SK-N-SH treated with all-trans-retinoic acid at 6 μM for 48 hours (cell line): ENCODE data around the gene RBP5.

Source experiments
- ATAC-seq: fragments of 200-7000 bp; cut with Tn5 transposase; 3 replicates; pipeline ENCODE4 v1.9.1; 2020; ENCODE audit warnings: mild to moderate bottlenecking, moderate library complexity
- ARNTL ChIP-seq: fragments of 450-650 bp; formaldehyde crosslinking; IDR thresholded peaks from 2 replicates; pipeline ENCODE4 v1.5.0; 2020; ENCODE audit warnings: low read depth, mild to moderate bottlenecking, moderate library complexity, borderline replicate concordance
- BACH2 ChIP-seq: fragments of 250-450 bp; sonication (Bioruptor Pico); IDR thresholded peaks from 2 replicates; pipeline ENCODE4 v1.9.0; 2021; ENCODE audit warnings: mild to moderate bottlenecking, borderline replicate concordance
- CREB5 ChIP-seq: fragments of 250-450 bp; sonication (Bioruptor Pico); IDR thresholded peaks from 2 replicates; pipeline ENCODE4 v1.5.1; 2020; ENCODE audit warnings: low read depth, mild to moderate bottlenecking, moderate library complexity
- CSDC2 ChIP-seq: fragments of 250-450 bp; sonication (Bioruptor Pico); IDR thresholded peaks from 2 replicates; pipeline ENCODE4 v1.5.0; 2020; ENCODE audit warnings: mild to moderate bottlenecking, moderate library complexity
- CSRNP3 ChIP-seq: fragments of 250-450 bp; sonication (Bioruptor Pico); IDR thresholded peaks from 2 replicates; pipeline ENCODE4 v1.5.1; 2021; ENCODE audit warnings: mild to moderate bottlenecking, moderate library complexity
- ESRRG ChIP-seq: fragments of 250-450 bp; sonication (Bioruptor Pico); IDR thresholded peaks from 2 replicates; pipeline ENCODE4 v1.6.1; 2021; ENCODE audit warnings: mild to moderate bottlenecking
- GLIS3 ChIP-seq: fragments of 250-450 bp; sonication (Bioruptor Pico); IDR thresholded peaks from 2 replicates; pipeline ENCODE4 v1.5.0; 2020; ENCODE audit warnings: mild to moderate bottlenecking, moderate library complexity
- OSR1 ChIP-seq: fragments of 250-450 bp; sonication (Bioruptor Pico); IDR thresholded peaks from 2 replicates; pipeline ENCODE4 v1.8.0; 2022; ENCODE audit warnings: moderate library complexity, mild to moderate bottlenecking, inconsistent platforms
- PATZ1 ChIP-seq: fragments of 250-450 bp; sonication (Bioruptor Pico); IDR thresholded peaks from 2 replicates; pipeline ENCODE4 v1.8.0; 2020; ENCODE audit warnings: mild to moderate bottlenecking, moderate library complexity, borderline replicate concordance
- POU6F1 ChIP-seq: fragments of 250-450 bp; sonication (Bioruptor Pico); IDR thresholded peaks from 2 replicates; pipeline ENCODE4 v1.8.0; 2021; ENCODE audit warnings: low read depth, mild to moderate bottlenecking, moderate library complexity, borderline replicate concordance
- PPARA ChIP-seq: fragments of 250-450 bp; sonication (Bioruptor Pico); IDR thresholded peaks from 2 replicates; pipeline ENCODE4 v1.5.0; 2020; ENCODE audit warnings: mild to moderate bottlenecking, borderline replicate concordance
- RARB ChIP-seq: fragments of 250-450 bp; sonication (Bioruptor Pico); IDR thresholded peaks from 2 replicates; pipeline ENCODE4 v1.8.0; 2021; ENCODE audit warnings: mild to moderate bottlenecking, moderate library complexity
- SNAI2 ChIP-seq: fragments of 250-450 bp; sonication (Bioruptor Pico); IDR thresholded peaks from 2 replicates; pipeline ENCODE4 v1.5.0; 2020; ENCODE audit warnings: mild to moderate bottlenecking, moderate library complexity
- TCF4 ChIP-seq: fragments of 250-450 bp; sonication (Bioruptor Pico); IDR thresholded peaks from 2 replicates; pipeline ENCODE4 v1.8.0; 2021; ENCODE audit warnings: mild to moderate bottlenecking, moderate library complexity, borderline replicate concordance
- TOX ChIP-seq: fragments of 250-450 bp; sonication (Bioruptor Pico); IDR thresholded peaks from 2 replicates; pipeline ENCODE4 v1.8.0; 2021; ENCODE audit warnings: mild to moderate bottlenecking, moderate library complexity, borderline replicate concordance
- TSHZ2 ChIP-seq: fragments of 250-450 bp; sonication (Bioruptor Pico); IDR thresholded peaks from 2 replicates; pipeline ENCODE4 v1.5.0; 2020; ENCODE audit warnings: mild to moderate bottlenecking, moderate library complexity
- ZFP3 ChIP-seq: fragments of 250-450 bp; sonication (Bioruptor Pico); IDR thresholded peaks from 2 replicates; pipeline ENCODE4 v1.5.0; 2020; ENCODE audit warnings: mild to moderate bottlenecking, moderate library complexity
- ZFP30 ChIP-seq: fragments of 450-650 bp; formaldehyde crosslinking; IDR thresholded peaks from 2 replicates; pipeline ENCODE4 v1.5.0; 2022; ENCODE audit warnings: mild to moderate bottlenecking, moderate library complexity
- ZNF565 ChIP-seq: fragments of 450-650 bp; formaldehyde crosslinking; conservative IDR thresholded peaks from 2 replicates; pipeline ENCODE4 v1.5.0; 2020; ENCODE audit warnings: low read depth, mild to moderate bottlenecking, moderate library complexity
- ZNF70 ChIP-seq: fragments of 450-650 bp; formaldehyde crosslinking; IDR thresholded peaks from 2 replicates; pipeline ENCODE4 v1.5.0; 2020; ENCODE audit warnings: mild to moderate bottlenecking, moderate library complexity

Gene RBP5

GRCh38 chr12:7116196-7116595 is 12.5 kb downstream of the RBP5 start (continued):
- TF ChIP-seq TSHZ2 (CRISPR knock-in tag): no peak
- no peak for TF ChIP-seq BACH2
- TF ChIP-seq ZFP30 (CRISPR knock-in tag): no peak
- TF ChIP-seq SNAI2: no peak
- TF ChIP-seq ESRRG (CRISPR knock-in tag): no peak
- no peak for TF ChIP-seq ZNF70 (CRISPR knock-in tag)
- no peak for TF ChIP-seq ZFP3 (CRISPR knock-in tag)
- TF ChIP-seq POU6F1: no peak
- no peak for TF ChIP-seq ARNTL
- TF ChIP-seq RARB (CRISPR knock-in tag): no peak
- no peak for TF ChIP-seq OSR1 (CRISPR knock-in tag)
- no peak for TF ChIP-seq TCF4 (CRISPR knock-in tag)
- no peak for TF ChIP-seq PPARA (CRISPR knock-in tag)
- TF ChIP-seq CREB5 (CRISPR knock-in tag): no peak
- TF ChIP-seq, all 23 proteins: peak for 0

- no peak for ATAC-seq
- TF ChIP-seq ARNTL (no peak), CSDC2 (CRISPR knock-in tag) (no peak), ZNF565 (CRISPR knock-in tag) (no peak), RARB (CRISPR knock-in tag) (no peak), GLIS3 (no peak), PATZ1 (CRISPR knock-in tag) (no peak), TSHZ2 (CRISPR knock-in tag) (no peak), OSR1 (CRISPR knock-in tag) (no peak), BACH2 (no peak), SNAI2 (no peak), ZFP30 (CRISPR knock-in tag) (no peak), ZFP3 (CRISPR knock-in tag) (no peak), TOX (CRISPR knock-in tag) (no peak), ZNF70 (CRISPR knock-in tag) (no peak), PPARA (CRISPR knock-in tag) (no peak)
Measured at GRCh38 chr12:7114851-7115250, 13.8 kb downstream of the RBP5 start.

GRCh38 chr12:7114008-7114407 is 14.7 kb downstream of the RBP5 start:
- TF ChIP-seq POU6F1: no peak
- no peak for TF ChIP-seq ZFP30 (CRISPR knock-in tag)
- no peak for TF ChIP-seq CSDC2 (CRISPR knock-in tag)
- no peak for TF ChIP-seq ZFP3 (CRISPR knock-in tag)
- TF ChIP-seq GLIS3: no peak
- TF ChIP-seq ZNF565 (CRISPR knock-in tag): no peak
- TF ChIP-seq BACH2: no peak
- TF ChIP-seq ESRRG (CRISPR knock-in tag): no peak
- no peak for TF ChIP-seq TOX (CRISPR knock-in tag)
- no peak for TF ChIP-seq PPARA (CRISPR knock-in tag)
- TF ChIP-seq CSRNP3 (CRISPR knock-in tag): no peak
- no peak for TF ChIP-seq ARNTL
- TF ChIP-seq OSR1 (CRISPR knock-in tag): no peak
- no peak for TF ChIP-seq PATZ1 (CRISPR knock-in tag)
- no peak for ATAC-seq
